Osteoblast (primary cell): ENCODE results near the gene SOX8. TPM values are rescaled to one million over a fixed set of nuclear protein-coding genes. Genes with fewer than 3 reads are reported as not detected.
A peak's percentile ranks its signal among the peaks of the same experiment; 100 is the strongest.

ENCODE experiments used
- DNase-seq: peaks from one replicate; pipeline ENCODE4 v3.0.0; 2011; ENCODE audit warnings: low spot score, mixed read lengths; ENCODE audit not compliant: insufficient read length; ENCODE audit errors: missing footprints
- H2AFZ ChIP-seq: 2 replicates; pipeline ENCODE4 v1.6.0; 2011; ENCODE audit warnings: mild to moderate bottlenecking, low read length
- H3K27ac ChIP-seq: 2 replicates; pipeline ENCODE4 v1.5.1; 2011; ENCODE audit warnings: mild to moderate bottlenecking, low read depth, low read length, moderate library complexity
- H3K27me3 ChIP-seq: 2 replicates; pipeline ENCODE4 v1.6.0; 2012; ENCODE audit warnings: mild to moderate bottlenecking, control low read depth, inconsistent platforms, low read length, moderate library complexity; ENCODE audit not compliant: insufficient read depth
- H3K36me3 ChIP-seq: 2 replicates; pipeline ENCODE4 v1.5.1; 2011; ENCODE audit warnings: mild to moderate bottlenecking, low read length, control low read depth, moderate library complexity; ENCODE audit not compliant: insufficient read depth
- H3K4me1 ChIP-seq: 2 replicates; pipeline ENCODE4 v1.5.1; 2011; ENCODE audit warnings: mild to moderate bottlenecking, low read length, control low read depth, moderate library complexity; ENCODE audit not compliant: insufficient read depth
- H3K4me2 ChIP-seq: 2 replicates; pipeline ENCODE4 v1.6.0; 2011; ENCODE audit warnings: mild to moderate bottlenecking, low read length; ENCODE audit not compliant: insufficient read depth
- H3K4me3 ChIP-seq: fragments of 200-600 bp; sonication (generic); 3 replicates; pipeline ENCODE4 v1.5.1; 2012; ENCODE audit warnings: mild to moderate bottlenecking, low read length, inconsistent platforms; ENCODE audit not compliant: insufficient read depth
- H3K79me2 ChIP-seq: 2 replicates; pipeline ENCODE4 v1.6.0; 2012; ENCODE audit warnings: mild to moderate bottlenecking, low read length, control low read depth, inconsistent platforms; ENCODE audit not compliant: insufficient read depth
- H3K9me3 ChIP-seq: 2 replicates; pipeline ENCODE4 v1.5.1; 2011; ENCODE audit warnings: low read depth, low read length, control low read depth
- H4K20me1 ChIP-seq: 2 replicates; pipeline ENCODE4 v1.6.0; 2012; ENCODE audit warnings: mild to moderate bottlenecking, low read length, control low read depth; ENCODE audit not compliant: insufficient read depth
- total RNA-seq: library from RNA; depleted of rRNA; stranded (reverse); fragments of >200 nt; gene quantifications from 2 replicates; pipeline ENCODE4 v1.2.3, GENCODE V29; 2012
- TF ChIP-seq, protein P1 (sequence below): IDR thresholded peaks from 2 replicates; pipeline ENCODE4 v1.5.1; 2011; ENCODE audit warnings: mild to moderate bottlenecking, low read depth, low read length, moderate library complexity; ENCODE audit errors: extremely low read depth

Gene SOX8
- total RNA-seq, 1 donor, result not detected

DNA sequence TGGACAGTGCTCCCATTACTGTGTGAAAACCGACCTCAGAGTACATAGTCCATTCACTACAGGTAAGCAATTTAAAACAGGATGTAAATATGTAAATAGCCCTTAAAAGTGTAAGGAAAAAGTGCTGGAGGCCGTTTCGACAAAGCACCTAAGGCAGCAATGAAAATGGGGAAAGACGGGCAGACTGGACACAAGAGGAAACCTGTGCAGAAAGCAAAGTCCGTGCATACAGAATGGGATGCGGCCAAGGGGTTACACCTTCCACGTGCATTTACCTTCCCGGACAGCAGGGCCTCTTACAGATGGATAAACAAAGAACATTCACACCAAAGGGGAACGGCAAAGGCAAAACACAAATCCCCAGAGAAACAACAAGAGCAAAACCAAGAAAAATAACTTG lies 42.8 kb upstream of the SOX8 start:
- H3K4me2 ChIP-seq, result no peak overlapping the region
- H4K20me1 ChIP-seq, result no peaks in the 10 kb centered on the region
- H2AFZ ChIP-seq, result no peak overlapping the region
- peak; percentile 55 for DNase-seq
- H3K27me3 ChIP-seq, result no peaks in the 10 kb centered on the region
- TF ChIP-seq, protein P1, sequence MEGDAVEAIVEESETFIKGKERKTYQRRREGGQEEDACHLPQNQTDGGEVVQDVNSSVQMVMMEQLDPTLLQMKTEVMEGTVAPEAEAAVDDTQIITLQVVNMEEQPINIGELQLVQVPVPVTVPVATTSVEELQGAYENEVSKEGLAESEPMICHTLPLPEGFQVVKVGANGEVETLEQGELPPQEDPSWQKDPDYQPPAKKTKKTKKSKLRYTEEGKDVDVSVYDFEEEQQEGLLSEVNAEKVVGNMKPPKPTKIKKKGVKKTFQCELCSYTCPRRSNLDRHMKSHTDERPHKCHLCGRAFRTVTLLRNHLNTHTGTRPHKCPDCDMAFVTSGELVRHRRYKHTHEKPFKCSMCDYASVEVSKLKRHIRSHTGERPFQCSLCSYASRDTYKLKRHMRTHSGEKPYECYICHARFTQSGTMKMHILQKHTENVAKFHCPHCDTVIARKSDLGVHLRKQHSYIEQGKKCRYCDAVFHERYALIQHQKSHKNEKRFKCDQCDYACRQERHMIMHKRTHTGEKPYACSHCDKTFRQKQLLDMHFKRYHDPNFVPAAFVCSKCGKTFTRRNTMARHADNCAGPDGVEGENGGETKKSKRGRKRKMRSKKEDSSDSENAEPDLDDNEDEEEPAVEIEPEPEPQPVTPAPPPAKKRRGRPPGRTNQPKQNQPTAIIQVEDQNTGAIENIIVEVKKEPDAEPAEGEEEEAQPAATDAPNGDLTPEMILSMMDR, result no peak
- no peaks in the 10 kb centered on the region for H3K4me1 ChIP-seq
- no peaks in the 10 kb centered on the region for H3K79me2 ChIP-seq
- H3K36me3 ChIP-seq, result no peaks in the 10 kb centered on the region
- no peak overlapping the region for H3K4me3 ChIP-seq
- H3K9me3 ChIP-seq, result peaks cover 3% of the 10 kb centered on the region
- H3K27ac ChIP-seq, result no peak overlapping the region

DNA sequence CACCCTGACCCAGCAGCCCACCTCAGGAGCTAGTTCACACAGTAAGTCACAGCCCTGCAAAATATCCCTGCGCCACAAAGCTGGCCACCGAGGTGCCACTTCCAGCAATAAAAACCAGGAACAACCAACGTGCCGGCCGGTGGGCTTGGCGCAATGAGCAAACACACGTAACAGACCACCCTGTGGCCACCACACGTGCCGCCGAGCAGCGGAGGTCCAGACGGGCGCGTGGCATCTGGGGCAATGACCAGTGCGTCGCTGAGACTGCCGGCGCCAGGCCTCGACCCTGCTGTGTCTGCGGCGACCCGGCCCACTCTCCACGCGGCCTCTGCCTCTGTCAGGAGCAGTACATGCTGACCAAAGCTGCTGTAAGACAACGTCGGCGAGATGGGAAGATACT lies 42.3 kb upstream of the SOX8 start:
- TF ChIP-seq, protein P1, result no peak
- Histone ChIP-seq H3K4me1 (no peaks in the 10 kb centered on the region), H3K4me3 (no peak overlapping the region), H3K4me2 (no peak overlapping the region), H3K27me3 (no peaks in the 10 kb centered on the region), H3K79me2 (no peaks in the 10 kb centered on the region), H3K36me3 (no peaks in the 10 kb centered on the region), H3K27ac (no peak overlapping the region), H4K20me1 (no peaks in the 10 kb centered on the region), H3K9me3 (peaks cover 3% of the 10 kb centered on the region), H2AFZ (no peak overlapping the region)
- DNase-seq, result peak; percentile 27

DNA sequence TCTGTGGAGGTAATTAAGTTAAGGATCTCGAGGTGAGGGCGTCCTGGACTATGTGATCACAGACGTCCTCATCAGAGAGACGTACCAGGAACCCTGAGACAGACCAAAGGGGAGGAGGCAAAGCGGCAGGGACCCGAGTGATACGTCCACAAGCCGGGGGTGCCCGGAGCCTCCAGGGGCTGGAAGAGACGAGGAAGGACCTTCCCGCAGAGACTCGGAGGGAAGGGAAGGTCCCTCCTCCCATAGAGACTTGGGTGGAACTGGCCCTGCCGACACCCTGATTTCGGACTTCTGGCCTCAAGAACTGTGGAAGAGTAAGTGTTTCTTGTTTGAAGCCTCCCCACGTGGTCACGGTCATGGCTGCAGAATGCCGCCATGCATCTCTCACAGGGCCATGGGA lies 41.6 kb upstream of the SOX8 start:
- no peaks in the 10 kb centered on the region for H4K20me1 ChIP-seq
- no peaks in the 10 kb centered on the region for H3K79me2 ChIP-seq
- H2AFZ ChIP-seq, result no peak overlapping the region
- no peak overlapping the region for H3K4me3 ChIP-seq
- TF ChIP-seq, protein P1, result no peak
- no peak overlapping the region for H3K27ac ChIP-seq
- H3K36me3 ChIP-seq, result no peaks in the 10 kb centered on the region
- peak; percentile 31 for DNase-seq
- peaks cover 3% of the 10 kb centered on the region for H3K9me3 ChIP-seq
- H3K4me2 ChIP-seq, result no peak overlapping the region
- H3K4me1 ChIP-seq, result no peaks in the 10 kb centered on the region
- H3K27me3 ChIP-seq, result no peaks in the 10 kb centered on the region

DNA sequence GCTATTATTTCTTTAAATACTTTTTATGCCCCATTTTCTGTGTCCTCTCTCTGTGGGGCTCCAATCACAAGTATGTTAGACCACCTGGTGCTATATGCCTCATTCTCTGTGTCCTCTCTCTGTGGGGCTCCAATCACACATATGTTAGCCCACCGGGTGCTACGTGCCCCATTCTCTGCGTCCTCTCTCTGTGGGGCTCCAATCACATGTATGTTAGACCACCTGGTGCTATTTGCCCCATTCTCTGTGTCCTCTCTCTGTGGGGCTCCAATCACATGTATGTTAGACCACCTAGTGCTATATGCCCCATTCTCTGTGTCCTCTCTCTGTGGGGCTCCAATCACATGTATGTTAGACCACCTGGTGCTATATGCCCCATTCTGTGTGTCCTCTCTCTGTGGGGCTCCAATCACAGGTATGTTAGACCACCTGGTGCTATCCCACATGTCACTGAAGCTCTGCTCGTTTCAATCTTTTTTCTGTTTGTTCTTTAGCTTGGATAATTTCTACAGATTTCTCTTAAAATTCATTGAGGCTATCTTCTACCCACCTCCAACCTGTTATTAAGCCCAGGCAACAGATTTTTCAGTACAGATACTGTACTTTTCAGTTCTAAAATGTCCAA lies 39.0 kb upstream of the SOX8 start:
- peaks cover 3% of the 10 kb centered on the region for H3K9me3 ChIP-seq
- peaks cover 2% of the 10 kb centered on the region for H3K4me1 ChIP-seq
- H3K79me2 ChIP-seq, result no peaks in the 10 kb centered on the region
- no peak overlapping the region for H2AFZ ChIP-seq
- H3K27ac ChIP-seq, result no peak overlapping the region
- H4K20me1 ChIP-seq, result peaks cover 9% of the 10 kb centered on the region
- no peak overlapping the region for H3K4me2 ChIP-seq
- no peaks in the 10 kb centered on the region for H3K27me3 ChIP-seq
- DNase-seq, result no peak
- no peaks in the 10 kb centered on the region for H3K36me3 ChIP-seq
- TF ChIP-seq, protein P1, result no peak
- H3K4me3 ChIP-seq, result no peak overlapping the region
